GF-D8 (cell line): ENCODE data around the gene CDK5R2.

Experiments used
- DNase-seq: peaks from one replicate; lab custom pipeline; 2025; lab: John Stamatoyannopoulos, UW

The CDK5R2 gene

GRCh38 chr2:218961651-218962570 is 2.4 kb downstream of the CDK5R2 start:
- DNase-seq: no peak

- no peak for DNase-seq
Observed at GRCh38 chr2:218962859-218963492, 3.5 kb downstream of the CDK5R2 start.

GRCh38 chr2:218963601-218964000 is 4.1 kb downstream of the CDK5R2 start:
- DNase-seq: no peak

- DNase-seq: no peak
Observed at GRCh38 chr2:218964041-218964771, 4.7 kb downstream of the CDK5R2 start.

- no peak for DNase-seq
Observed at GRCh38 chr2:218970894-218971293, 11.4 kb downstream of the CDK5R2 start.

- DNase-seq: no peak
Observed at GRCh38 chr2:218975060-218975777, 15.8 kb downstream of the CDK5R2 start.

- DNase-seq: peak; percentile 19
Observed at GRCh38 chr2:218979846-218980734, 20.6 kb downstream of the CDK5R2 start.

- no peak for DNase-seq
Observed at GRCh38 chr2:218980735-218981389, 21.4 kb downstream of the CDK5R2 start.

- DNase-seq: no peak
Observed at GRCh38 chr2:218981390-218981880, 22.0 kb downstream of the CDK5R2 start.

GRCh38 chr2:218981881-218982585 is 22.6 kb downstream of the CDK5R2 start:
- no peak for DNase-seq

GRCh38 chr2:218982586-218983262 is 23.3 kb downstream of the CDK5R2 start:
- no peak for DNase-seq

GRCh38 chr2:218983263-218983933 is 23.9 kb downstream of the CDK5R2 start:
- no peak for DNase-seq

- no peak for DNase-seq
Observed at GRCh38 chr2:218983934-218984238, 24.4 kb downstream of the CDK5R2 start.

GRCh38 chr2:218984239-218985020 is 25.0 kb downstream of the CDK5R2 start:
- no peak for DNase-seq

- DNase-seq: no peak
Observed at GRCh38 chr2:218985021-218985324, 25.5 kb downstream of the CDK5R2 start, which contains the start of gene FEV. Gene FEV (minus strand): TSS chr2:218985184. CDS start chr2:218985075, 109 bp downstream.

- DNase-seq: no peak
Observed at GRCh38 chr2:218985325-218986091, 26.0 kb downstream of the CDK5R2 start.

GRCh38 chr2:218986148-218986761 is 26.8 kb downstream of the CDK5R2 start:
- no peak for DNase-seq
